IPS-11a (cell line): ENCODE data around the gene GSG1L.

Source experiments
- H3K4me3 ChIP-seq: one replicate; pipeline ENCODE4 v1.5.1; 2013; ENCODE audit warnings: low read depth, low read length, control low read depth

The GSG1L gene

GRCh38 chr16:28064706-28065249 is 1.3 kb upstream of the GSG1L start:
- H3K4me3 ChIP-seq = no peak overlapping the region

- H3K4me3 ChIP-seq = no peak overlapping the region
Measured at GRCh38 chr16:28064150-28064549, 636 bp upstream of the GSG1L start.

GRCh38 chr16:28062847-28063521 is 530 bp downstream of the GSG1L start:
- peak overlapping the region; percentile 30 for H3K4me3 ChIP-seq

- H3K4me3 ChIP-seq = peak overlapping the region; percentile 30
Measured at GRCh38 chr16:28062261-28062846, 1.2 kb downstream of the GSG1L start.

- no peak overlapping the region for H3K4me3 ChIP-seq
Measured at GRCh38 chr16:28061352-28062101, 2.0 kb downstream of the GSG1L start.

- H3K4me3 ChIP-seq = no peak overlapping the region
Measured at GRCh38 chr16:28059841-28060575, 3.5 kb downstream of the GSG1L start.

GRCh38 chr16:28058839-28059589 is 4.5 kb downstream of the GSG1L start:
- H3K4me3 ChIP-seq = no peak overlapping the region

- H3K4me3 ChIP-seq = no peak overlapping the region
Measured at GRCh38 chr16:28057949-28058348, 5.6 kb downstream of the GSG1L start.

GRCh38 chr16:28053461-28053860 is 10.1 kb downstream of the GSG1L start:
- H3K4me3 ChIP-seq = no peak overlapping the region

GRCh38 chr16:28052274-28053128 is 11.0 kb downstream of the GSG1L start:
- no peak overlapping the region for H3K4me3 ChIP-seq

GRCh38 chr16:28051486-28051885 is 12.0 kb downstream of the GSG1L start:
- no peak overlapping the region for H3K4me3 ChIP-seq

GRCh38 chr16:28042811-28043210 is 20.7 kb downstream of the GSG1L start:
- no peak overlapping the region for H3K4me3 ChIP-seq

GRCh38 chr16:28041615-28042014 is 21.9 kb downstream of the GSG1L start:
- H3K4me3 ChIP-seq = no peak overlapping the region

- H3K4me3 ChIP-seq = no peak overlapping the region
Measured at GRCh38 chr16:28040039-28040438, 23.5 kb downstream of the GSG1L start.

- no peak overlapping the region for H3K4me3 ChIP-seq
Measured at GRCh38 chr16:28039493-28039892, 24.0 kb downstream of the GSG1L start.

- H3K4me3 ChIP-seq = no peak overlapping the region
Measured at GRCh38 chr16:28038409-28038808, 25.1 kb downstream of the GSG1L start.

GRCh38 chr16:28035866-28036393 is 27.6 kb downstream of the GSG1L start:
- H3K4me3 ChIP-seq = no peak overlapping the region

GRCh38 chr16:28033870-28034269 is 29.6 kb downstream of the GSG1L start:
- H3K4me3 ChIP-seq = no peak overlapping the region

GRCh38 chr16:28029387-28030002 is 34.0 kb downstream of the GSG1L start:
- no peak overlapping the region for H3K4me3 ChIP-seq
